Activated B cell treated with CpG ODN at 0.5 μM for 24 hours (primary cell): Measurements from ENCODE around the gene ZNF506. TPM values are rescaled to one million over a fixed set of nuclear protein-coding genes. Genes with fewer than 3 reads are reported as not detected.
"Not testable (repeated sequence)": the region's sequence is repeated elsewhere in the genome, so short reads cannot be mapped to it uniquely, and the experiment has no call there.

ENCODE experiments used
- ATAC-seq: fragments of 200-7000 bp; cut with Tn5 transposase; one replicate; pipeline ENCODE4 v1.10.0; 2021; ENCODE audit warnings: low read depth, mild to moderate bottlenecking, moderate library complexity
- CTCF ChIA-PET: fragments of 350-600 bp; sonication (Branson Sonifier 250); formaldehyde crosslinking; loops from one replicate; lab custom pipeline; 2021; ENCODE audit warnings: antibody characterized with exemption; lab: Charles Lee
- POLR2A ChIA-PET: fragments of 350-600 bp; sonication (Branson Sonifier 250); formaldehyde crosslinking; loops from one replicate; lab custom pipeline; 2021; ENCODE audit warnings: antibody characterized with exemption; lab: Charles Lee
- DNase-seq: peaks from one replicate; pipeline ENCODE4 v3.0.0; 2022
- H3K27ac Mint-ChIP-seq: one replicate; pipeline ENCODE4 v1.8.0; 2020; ENCODE audit warnings: mixed read lengths
- H3K27me3 Mint-ChIP-seq: one replicate; pipeline ENCODE4 v1.8.0; 2021; ENCODE audit warnings: mixed read lengths
- H3K36me3 Mint-ChIP-seq: one replicate; pipeline ENCODE4 v1.8.0; 2021; ENCODE audit warnings: low read depth, mixed read lengths
- H3K4me1 Mint-ChIP-seq: one replicate; pipeline ENCODE4 v1.8.0; 2021; ENCODE audit warnings: mixed read lengths
- H3K4me3 Mint-ChIP-seq: one replicate; pipeline ENCODE4 v1.8.0; 2020; ENCODE audit warnings: mild to moderate bottlenecking, mixed read lengths
- H3K9me3 Mint-ChIP-seq: one replicate; pipeline ENCODE4 v1.8.0; 2020; ENCODE audit warnings: mixed read lengths
- CTCF ChIP-seq: fragments of 200-600 bp; IDR thresholded peaks from one replicate; pipeline ENCODE4 v1.8.0; 2022; ENCODE audit warnings: antibody characterized with exemption, mild to moderate bottlenecking
- intact Hi-C: fragments of 100-400 bp; cut with micrococcal nuclease; formaldehyde crosslinking; loops from one replicate; pipeline ENCODE4 v1.15.1; 2024
- total RNA-seq: library from RNA; stranded (reverse); gene quantifications from 2 replicates; pipeline ENCODE4 v1.2.3, GENCODE V29; 2022

The ZNF506 gene
- total RNA-seq, 1 donor from 2014 or later = 78.6 TPM

- DNase-seq (no peak), ATAC-seq (peak; percentile 7)
- no peaks in the 10 kb centered on the region for H3K9me3 Mint-ChIP-seq
- H3K36me3 Mint-ChIP-seq = peaks cover 22% of the 10 kb centered on the region
- intact Hi-C loops = loop anchor here (1.0 to 2.0 kb wide), 10 partner anchors 43 to 391 kb away; partner anchors contain the start of genes ATP13A1, GMIP, ZNF101 and ZNF14
- peaks cover 45% of the 10 kb centered on the region for H3K4me1 Mint-ChIP-seq
- no peaks in the 10 kb centered on the region for H3K27me3 Mint-ChIP-seq
- H3K27ac Mint-ChIP-seq = peak overlapping the region; percentile 88
- H3K4me3 Mint-ChIP-seq = peak overlapping the region; percentile 97
- no peak for TF ChIP-seq CTCF
- ChIA-PET CTCF (interaction anchor here (1.0 kb wide), 1 partner anchor 157 kb away, joined by 4 read pairs; no protein-coding TSS in a partner anchor), POLR2A (interaction anchor here (0.5 to 3.5 kb wide), 15 partner anchors 13 to 277 kb away, joined by 3 to 45 read pairs (median 10); partner anchors contain the start of genes ATP13A1, ZNF101, ZNF14 and ZNF253)
Observed at GRCh38 chr19:19775891-19776205, 45.7 kb downstream of the ZNF506 start.

- H3K9me3 Mint-ChIP-seq = no peaks in the 10 kb centered on the region
- H3K4me1 Mint-ChIP-seq = peaks cover 42% of the 10 kb centered on the region
- ATAC-seq = no peak
Observed at GRCh38 chr19:19774354-19775033, 47.1 kb downstream of the ZNF506 start.

GRCh38 chr19:19771963-19772362, 49.6 kb downstream of the ZNF506 start:
- POLR2A ChIA-PET, H3K27me3 Mint-ChIP-seq, H3K4me3 Mint-ChIP-seq, CTCF ChIA-PET, H3K9me3 Mint-ChIP-seq, H3K36me3 Mint-ChIP-seq, ATAC-seq, DNase-seq, intact Hi-C loops, H3K27ac Mint-ChIP-seq: not testable (repeated sequence)
- peaks cover 22% of the 10 kb centered on the region for H3K4me1 Mint-ChIP-seq

More at GRCh38 chr19:19774354-19775033, 47.1 kb downstream of the ZNF506 start:
- ChIA-PET POLR2A (interaction anchor here (3.5 kb wide), 1 partner anchor 126 kb away, joined by 29 read pairs; the partner anchor contains the start of gene ZNF93), CTCF (no interaction called here)
- TF ChIP-seq CTCF = no peak
- H3K27me3 Mint-ChIP-seq = no peaks in the 10 kb centered on the region
- peaks cover 19% of the 10 kb centered on the region for H3K36me3 Mint-ChIP-seq
- H3K4me3 Mint-ChIP-seq = no peak overlapping the region
- intact Hi-C loops = no loop called here
- DNase-seq = no peak
- H3K27ac Mint-ChIP-seq = no peak overlapping the region

GRCh38 chr19:19769971-19770370, 51.6 kb downstream of the ZNF506 start:
- H3K27ac Mint-ChIP-seq, POLR2A ChIA-PET, DNase-seq, H3K9me3 Mint-ChIP-seq, H3K4me1 Mint-ChIP-seq, H3K36me3 Mint-ChIP-seq, CTCF ChIA-PET, ATAC-seq, intact Hi-C loops, H3K4me3 Mint-ChIP-seq, H3K27me3 Mint-ChIP-seq: not testable (repeated sequence)

- no peaks in the 10 kb centered on the region for H3K9me3 Mint-ChIP-seq
- TF ChIP-seq CTCF = no peak
- no peaks in the 10 kb centered on the region for H3K27me3 Mint-ChIP-seq
- intact Hi-C loops = no loop called here
- no peaks in the 10 kb centered on the region for H3K4me1 Mint-ChIP-seq
- no peak for DNase-seq
- ATAC-seq = no peak
- H3K4me3 Mint-ChIP-seq = no peak overlapping the region
- no peak overlapping the region for H3K27ac Mint-ChIP-seq
- ChIA-PET POLR2A (no interaction called here), CTCF (no interaction called here)
- H3K36me3 Mint-ChIP-seq = peaks cover 5% of the 10 kb centered on the region
Observed at GRCh38 chr19:19758164-19758563, 63.4 kb downstream of the ZNF506 start.

GRCh38 chr19:19752760-19753403, 68.7 kb downstream of the ZNF506 start:
- TF ChIP-seq CTCF = no peak

More at GRCh38 chr19:19752760-19753403, 68.7 kb downstream of the ZNF506 start:
- no peaks in the 10 kb centered on the region for H3K36me3 Mint-ChIP-seq
- no peak overlapping the region for H3K27ac Mint-ChIP-seq
- H3K9me3 Mint-ChIP-seq = no peaks in the 10 kb centered on the region
- H3K4me3 Mint-ChIP-seq = no peak overlapping the region
- ATAC-seq = no peak
- no peak for DNase-seq
- H3K27me3 Mint-ChIP-seq = no peaks in the 10 kb centered on the region
- CTCF ChIA-PET = no interaction called here
- POLR2A ChIA-PET = no interaction called here
- intact Hi-C loops = no loop called here
- no peaks in the 10 kb centered on the region for H3K4me1 Mint-ChIP-seq
